IPS-11a (cell line): ENCODE results near the gene HDAC4.

ENCODE experiments used
- H3K4me3 ChIP-seq: one replicate; pipeline ENCODE4 v1.5.1; 2013; ENCODE audit warnings: low read depth, low read length, control low read depth

The HDAC4 gene

GRCh38 chr2:239385096-239386000 is 15.5 kb downstream of the HDAC4 start:
- no peak overlapping the region for H3K4me3 ChIP-seq

GRCh38 chr2:239383759-239384156 is 17.1 kb downstream of the HDAC4 start:
- no peak overlapping the region for H3K4me3 ChIP-seq

DNA sequence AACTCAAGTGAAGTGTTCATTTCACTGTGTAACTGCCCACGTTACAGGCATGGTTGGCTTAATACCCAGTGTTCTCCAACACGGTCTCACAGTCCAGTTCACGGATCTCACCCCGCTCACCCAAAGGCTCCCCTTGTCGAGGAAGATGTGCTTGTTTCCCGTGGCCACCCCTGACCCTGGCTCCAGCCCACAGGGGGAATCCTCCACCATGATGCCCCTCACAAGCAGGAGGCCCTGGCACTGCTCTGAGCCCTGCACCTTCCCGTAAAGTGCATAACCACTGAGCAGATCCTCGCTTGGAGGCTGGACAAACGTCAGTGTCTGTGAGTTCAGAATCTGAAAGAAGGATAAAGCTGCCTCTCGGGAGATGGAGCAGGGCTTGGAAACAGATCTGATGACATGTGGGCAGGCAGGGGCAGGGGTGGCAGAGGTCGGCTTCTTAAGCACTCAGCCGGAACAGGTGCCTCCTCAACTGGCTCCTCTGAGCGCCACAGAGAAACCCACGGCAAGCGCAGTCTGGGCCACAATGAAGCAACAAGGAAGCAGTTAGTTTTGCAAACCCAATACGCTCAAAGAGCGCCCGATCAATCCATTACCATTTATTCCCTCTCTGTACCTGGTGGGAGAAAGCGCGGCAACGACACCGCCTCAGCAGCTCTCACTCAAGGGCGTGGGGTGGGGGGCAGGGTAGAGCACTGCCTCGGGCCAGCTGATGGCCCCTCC is 17.6 kb downstream of the HDAC4 start:
- no peak overlapping the region for H3K4me3 ChIP-seq

- H3K4me3 ChIP-seq = no peak overlapping the region
These were observed 18.4 kb downstream of the HDAC4 start for GRCh38 chr2:239382384-239382880.

DNA sequence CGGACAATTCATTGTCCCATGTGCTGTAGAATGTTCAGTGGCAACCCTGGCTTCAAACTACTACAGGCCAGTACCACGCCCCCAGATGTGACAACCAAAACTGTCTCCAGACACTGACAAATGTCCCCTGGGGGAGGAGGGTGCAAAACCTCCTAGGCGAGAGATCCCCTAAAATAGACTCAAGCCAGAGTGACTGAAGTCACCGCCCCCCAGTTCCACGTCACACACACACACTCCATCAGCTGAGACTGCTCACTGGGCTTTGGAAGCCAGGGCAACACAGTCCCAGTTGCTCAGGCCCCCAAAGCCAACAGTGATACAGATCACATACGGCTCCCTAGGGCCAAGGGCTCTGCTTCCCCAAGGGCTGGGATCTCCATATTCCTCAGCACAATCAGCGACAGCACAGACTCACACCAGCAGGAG is 19.1 kb downstream of the HDAC4 start:
- H3K4me3 ChIP-seq = no peak overlapping the region

- H3K4me3 ChIP-seq = no peak overlapping the region
These were observed 19.8 kb downstream of the HDAC4 start for GRCh38 chr2:239380831-239381708.

DNA sequence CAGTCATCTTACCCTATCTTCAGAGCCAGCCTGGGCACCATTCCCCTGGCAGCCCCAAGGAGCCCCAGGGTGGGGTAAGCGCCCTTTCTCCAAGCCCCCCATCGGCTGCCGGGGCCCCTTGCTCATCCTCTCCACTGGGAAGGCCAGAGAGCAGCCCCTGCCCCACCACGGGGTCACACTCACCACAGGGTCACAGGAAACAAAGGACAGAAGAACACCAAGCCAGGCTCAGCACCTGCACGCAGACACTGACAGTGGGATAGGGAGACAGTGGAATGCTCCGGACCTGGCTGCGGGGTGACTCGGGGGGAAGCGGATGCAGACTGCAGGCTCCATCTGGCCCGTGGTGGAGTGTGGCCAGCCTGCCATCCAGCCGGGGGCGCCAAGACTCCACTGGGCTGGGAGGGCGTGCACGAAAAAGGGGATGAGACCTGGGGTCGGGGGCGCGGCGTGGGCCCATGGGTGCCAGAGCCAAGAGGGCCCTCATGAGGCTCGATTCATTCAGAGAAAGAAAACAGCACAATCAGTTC is 21.1 kb downstream of the HDAC4 start:
- no peak overlapping the region for H3K4me3 ChIP-seq

- H3K4me3 ChIP-seq = no peak overlapping the region
These were observed 21.7 kb downstream of the HDAC4 start for GRCh38 chr2:239378918-239379640.

DNA sequence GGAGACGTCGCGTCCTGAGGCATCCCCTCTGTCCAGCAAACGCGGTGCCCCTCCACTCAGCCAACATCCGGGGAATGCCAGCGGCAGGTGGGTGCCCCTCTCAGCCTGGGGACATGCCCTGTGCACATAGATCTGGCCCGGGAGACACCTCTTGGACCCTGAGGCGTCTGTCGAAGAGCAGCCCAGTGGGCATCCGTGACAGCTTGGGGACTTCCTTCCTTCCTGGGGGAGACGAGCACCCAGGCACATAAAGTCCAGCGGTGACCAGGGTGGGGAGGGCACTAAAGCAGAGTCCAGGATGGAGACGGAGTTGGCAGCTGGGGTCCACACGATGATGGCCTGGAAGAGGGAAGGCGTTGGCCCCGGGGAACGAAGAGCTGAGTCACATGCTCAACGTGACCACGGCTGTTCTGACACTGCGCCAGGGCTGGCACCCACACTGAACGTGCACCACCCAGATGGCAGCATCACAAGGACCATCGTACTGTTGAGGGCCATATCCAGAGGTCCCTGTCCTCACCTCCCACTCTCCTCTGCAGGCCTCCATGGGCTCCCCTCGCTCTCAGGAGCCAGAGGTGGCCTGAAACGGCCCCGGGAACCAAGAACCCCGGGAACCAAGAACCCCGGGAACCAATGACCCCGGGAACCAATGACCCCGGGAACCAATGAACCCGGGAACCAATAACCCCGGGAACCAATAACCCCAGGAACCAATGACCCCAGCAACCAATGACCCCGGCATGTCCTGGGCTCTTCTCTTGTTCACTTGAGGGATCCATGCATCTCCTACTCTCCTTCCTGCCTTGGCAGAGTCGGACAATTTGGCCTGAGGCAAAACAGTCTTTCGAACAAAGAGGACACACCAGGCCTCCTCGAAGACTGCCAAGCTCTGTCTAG is 22.6 kb downstream of the HDAC4 start:
- no peak overlapping the region for H3K4me3 ChIP-seq

DNA sequence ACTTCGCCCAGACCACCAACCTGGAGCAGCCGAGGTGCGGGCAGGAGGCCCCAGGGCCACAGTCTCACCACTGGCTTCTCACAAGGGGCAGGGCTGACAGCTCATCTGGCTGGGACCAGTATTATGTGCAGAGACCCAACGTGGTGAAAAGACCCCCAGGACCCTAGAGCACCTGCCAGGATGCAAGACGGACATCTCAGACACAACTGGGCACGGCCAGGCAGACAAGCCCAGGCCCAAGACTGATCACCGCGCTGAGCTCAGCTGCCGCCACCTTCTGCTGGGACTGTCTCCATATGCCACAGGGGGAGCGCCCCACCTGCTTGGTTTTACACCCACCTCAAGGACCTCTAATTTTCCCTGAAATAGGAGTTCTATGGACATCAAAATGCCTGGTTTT is 23.2 kb downstream of the HDAC4 start:
- H3K4me3 ChIP-seq = no peak overlapping the region

DNA sequence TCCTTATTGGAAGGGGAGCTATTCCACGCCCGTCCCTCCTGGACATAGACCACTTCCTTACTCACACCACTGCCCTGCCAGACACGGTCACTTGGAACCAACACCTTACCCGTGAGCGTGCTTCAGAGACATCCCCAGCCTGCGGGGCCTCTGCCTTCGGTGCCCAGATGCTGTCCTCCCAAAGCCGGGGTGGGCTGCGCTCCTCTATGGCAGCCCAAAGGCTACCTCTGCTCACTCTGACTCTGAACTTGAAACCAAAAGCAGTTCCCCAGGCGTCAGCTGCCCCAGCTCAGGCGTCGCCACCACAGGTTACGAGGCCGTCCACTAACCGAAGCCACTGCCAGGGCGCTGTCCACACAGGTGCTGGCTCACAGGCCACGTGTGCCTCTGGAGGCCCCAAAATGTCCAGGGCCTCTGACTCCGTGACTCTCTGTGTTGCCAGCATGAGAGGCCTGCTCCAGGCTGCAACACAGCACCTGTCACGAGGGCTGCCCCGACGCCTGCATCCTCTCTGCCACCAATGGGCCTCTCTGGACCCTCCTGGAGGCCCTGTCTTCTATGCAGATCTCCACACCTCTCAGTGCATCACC is 23.8 kb downstream of the HDAC4 start:
- no peak overlapping the region for H3K4me3 ChIP-seq

DNA sequence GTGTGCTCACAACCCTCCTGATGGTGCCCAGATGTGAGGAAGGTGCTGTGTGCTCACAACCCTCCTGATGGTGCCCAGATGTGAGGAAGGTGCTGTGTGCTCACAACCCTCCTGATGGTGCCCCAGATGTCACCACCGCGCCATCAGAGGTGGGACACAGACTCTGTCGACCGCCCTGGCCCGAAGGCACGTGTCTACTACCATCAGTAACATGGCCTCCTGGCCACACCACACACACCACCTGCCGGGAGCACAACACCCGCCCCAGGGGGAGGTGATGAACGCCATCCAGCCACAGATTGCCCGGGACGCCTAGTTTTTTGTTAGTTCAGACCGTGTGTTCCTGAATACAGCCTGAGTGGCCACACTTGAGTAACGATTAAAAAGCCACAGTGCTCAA is 24.5 kb downstream of the HDAC4 start:
- no peak overlapping the region for H3K4me3 ChIP-seq

GRCh38 chr2:239375278-239376061 is 25.4 kb downstream of the HDAC4 start:
- no peak overlapping the region for H3K4me3 ChIP-seq

GRCh38 chr2:239374896-239375277 is 25.9 kb downstream of the HDAC4 start:
- no peak overlapping the region for H3K4me3 ChIP-seq

- H3K4me3 ChIP-seq = no peak overlapping the region
These were observed 28.0 kb downstream of the HDAC4 start for GRCh38 chr2:239372835-239373234.

DNA sequence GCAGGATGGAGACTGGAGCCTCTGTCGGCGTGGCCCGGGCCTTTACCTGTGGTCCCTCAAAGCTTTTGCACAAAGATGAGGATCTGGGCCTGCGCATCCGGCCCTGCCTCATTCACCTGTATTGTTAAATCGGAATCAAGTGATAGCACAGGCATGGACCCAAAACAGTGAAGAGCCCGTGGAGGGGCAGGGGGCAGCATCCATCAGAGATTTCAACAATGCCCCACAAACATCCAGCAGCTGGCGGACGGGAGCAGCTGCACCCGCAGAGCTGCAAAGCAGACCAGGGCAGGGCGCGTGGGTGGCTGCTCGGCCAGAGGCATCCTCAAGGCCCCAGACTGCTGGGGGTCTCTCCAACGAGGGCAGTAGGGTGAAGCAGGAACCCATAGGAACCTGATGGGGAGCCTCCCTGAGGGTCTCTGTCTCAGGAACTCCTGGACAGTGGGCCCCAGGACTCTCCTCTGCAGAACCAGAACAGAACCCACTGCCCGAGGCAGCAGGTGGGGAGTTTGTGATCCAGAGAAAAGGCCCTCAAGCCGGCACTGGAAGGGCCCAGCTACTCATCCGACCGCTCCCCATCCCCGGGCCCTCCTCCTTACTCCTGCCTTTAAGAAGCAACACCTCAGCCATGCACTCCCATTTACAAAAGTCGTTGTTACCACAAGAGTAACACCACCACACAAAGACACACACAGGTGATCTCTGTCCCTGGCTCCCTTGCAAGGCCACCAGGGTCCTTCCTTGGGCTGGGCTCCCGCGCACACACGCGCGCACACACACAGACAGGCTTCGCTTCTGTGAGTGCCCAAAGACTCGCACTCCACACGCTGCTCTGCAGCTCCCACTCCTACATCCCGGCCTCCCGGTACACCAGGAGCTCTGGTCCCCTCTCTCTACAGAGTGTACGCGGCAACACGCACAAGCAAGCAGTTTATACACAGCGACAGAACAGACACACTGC is 28.8 kb downstream of the HDAC4 start:
- no peak overlapping the region for H3K4me3 ChIP-seq
